DOHH2 (cell line): ENCODE results near the gene KRTAP5-7.
"Not testable (repeated sequence)": the region's sequence is repeated elsewhere in the genome, so short reads cannot be mapped to it uniquely, and the experiment has no call there.

ENCODE experiments used
- H3F3A ChIP-seq: fragments of 200-600 bp; sonication (generic), shearing (Covaris generic); 2 replicates; pipeline ENCODE4 v1.6.0; 2016; ENCODE audit warnings: antibody characterized with exemption, mild to moderate bottlenecking; ENCODE audit not compliant: control insufficient read depth, insufficient read depth
- H3K27ac ChIP-seq: fragments of 200-600 bp; sonication (generic); 2 replicates; pipeline ENCODE4 v1.5.1; 2014; ENCODE audit warnings: low read depth, mild to moderate bottlenecking, low read length, moderate library complexity
- H3K27me3 ChIP-seq: fragments of 200-600 bp; sonication (generic); 2 replicates; pipeline ENCODE4 v1.6.1; 2014; ENCODE audit warnings: mild to moderate bottlenecking, low read length, mixed read lengths; ENCODE audit not compliant: control insufficient read depth
- H3K36me3 ChIP-seq: fragments of 200-600 bp; sonication (generic); 2 replicates; pipeline ENCODE4 v1.6.1; 2014; ENCODE audit warnings: mild to moderate bottlenecking, low read length, moderate library complexity, mixed read lengths; ENCODE audit not compliant: control insufficient read depth
- H3K4me1 ChIP-seq: fragments of 200-600 bp; sonication (generic); 2 replicates; pipeline ENCODE4 v1.6.1; 2014; ENCODE audit warnings: mild to moderate bottlenecking, low read length, mixed read lengths; ENCODE audit not compliant: control insufficient read depth
- H3K4me2 ChIP-seq: fragments of 200-600 bp; sonication (generic); 2 replicates; pipeline ENCODE4 v1.6.0; 2014; ENCODE audit warnings: mild to moderate bottlenecking, low read length, moderate library complexity
- H3K4me3 ChIP-seq: fragments of 200-600 bp; sonication (generic); 2 replicates; pipeline ENCODE4 v1.5.1; 2014; ENCODE audit warnings: mild to moderate bottlenecking, low read length, mixed read lengths
- H3K79me2 ChIP-seq: fragments of 200-600 bp; sonication (generic); 2 replicates; pipeline ENCODE4 v1.6.1; 2014; ENCODE audit warnings: mild to moderate bottlenecking, low read length, mixed read lengths; ENCODE audit not compliant: control insufficient read depth
- H3K9me2 ChIP-seq: fragments of 200-600 bp; sonication (generic); replicated peaks from 2 replicates; pipeline ENCODE4 v1.6.1; 2014; ENCODE audit warnings: mild to moderate bottlenecking, low read length, mixed read lengths; ENCODE audit not compliant: control insufficient read depth
- H3K9me3 ChIP-seq: fragments of 200-600 bp; sonication (generic); 2 replicates; pipeline ENCODE4 v1.6.1; 2014; ENCODE audit warnings: antibody characterized with exemption, low read length, mixed read lengths; ENCODE audit not compliant: control insufficient read depth, insufficient read depth
- H4K20me1 ChIP-seq: fragments of 200-600 bp; sonication (generic); 2 replicates; pipeline ENCODE4 v1.6.0; 2014; ENCODE audit warnings: low read depth, mild to moderate bottlenecking, antibody characterized with exemption, low read length, moderate library complexity; ENCODE audit not compliant: control insufficient read depth, insufficient read depth
- EZH2phosphoT487 ChIP-seq: fragments of 200-600 bp; sonication (generic); IDR thresholded peaks from 2 replicates; pipeline ENCODE4 v1.6.1; 2017; ENCODE audit warnings: borderline replicate concordance, mild to moderate bottlenecking, antibody characterized with exemption, low read length, moderate library complexity, mixed read lengths
- TF ChIP-seq, protein P1 (sequence below): fragments of 200-600 bp; sonication (generic); IDR thresholded peaks from one replicate; pipeline ENCODE4 v1.5.1; 2014; ENCODE audit warnings: antibody characterized with exemption, mild to moderate bottlenecking, low read depth, low read length; ENCODE audit not compliant: poor library complexity, severe bottlenecking

Gene KRTAP5-7

DNA sequence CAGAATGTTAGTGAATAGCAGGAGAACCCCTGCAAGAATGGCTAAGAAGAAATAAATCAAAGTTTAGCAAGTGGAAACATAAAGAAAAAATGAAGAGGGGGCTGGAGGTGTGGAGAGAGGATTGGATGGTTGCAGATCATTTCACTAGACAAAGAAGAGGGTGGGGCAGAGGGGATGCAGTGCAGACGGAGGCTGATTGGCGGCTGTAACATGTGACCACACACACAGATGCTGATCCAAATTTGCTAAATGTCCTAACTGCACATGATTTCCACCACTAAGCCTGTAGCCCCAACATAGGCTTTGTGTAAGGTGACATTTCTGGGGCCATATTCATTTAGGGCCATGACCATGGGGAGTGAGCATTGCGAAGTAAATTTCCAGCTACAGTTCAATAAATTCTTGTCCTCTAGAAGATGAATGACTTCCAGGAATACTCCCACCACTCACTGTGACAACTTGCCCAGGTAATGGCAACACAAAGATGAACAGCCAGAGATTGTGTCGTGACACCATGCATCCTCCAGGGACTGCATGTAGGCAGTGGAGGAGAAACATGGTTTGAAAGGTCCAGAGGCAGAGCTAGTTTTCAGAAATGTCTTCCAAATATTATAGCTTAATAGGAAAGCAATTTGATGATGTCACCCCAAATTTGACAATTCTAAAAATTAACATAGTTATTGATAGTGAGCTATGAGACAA is 48.8 kb downstream of the KRTAP5-7 start:
- Histone ChIP-seq H3K4me2 (no peak overlapping the region), H4K20me1 (no peaks in the 10 kb centered on the region; the same call in 1 of the 2 replicates), H3K27ac (no peak overlapping the region), H3K36me3 (no peaks in the 10 kb centered on the region), H3F3A (no peaks in the 10 kb centered on the region), H3K9me2 (no peaks in the 10 kb centered on the region), H3K79me2 (no peaks in the 10 kb centered on the region), H3K4me3 (no peak overlapping the region), H3K4me1 (peaks cover 4% of the 10 kb centered on the region), H3K9me3 (no peaks in the 10 kb centered on the region), H3K27me3 (0 out of 2 replicates have a peak, but pooled peaks cover 7% of the 10 kb centered on the region)
- TF ChIP-seq, protein P1, sequence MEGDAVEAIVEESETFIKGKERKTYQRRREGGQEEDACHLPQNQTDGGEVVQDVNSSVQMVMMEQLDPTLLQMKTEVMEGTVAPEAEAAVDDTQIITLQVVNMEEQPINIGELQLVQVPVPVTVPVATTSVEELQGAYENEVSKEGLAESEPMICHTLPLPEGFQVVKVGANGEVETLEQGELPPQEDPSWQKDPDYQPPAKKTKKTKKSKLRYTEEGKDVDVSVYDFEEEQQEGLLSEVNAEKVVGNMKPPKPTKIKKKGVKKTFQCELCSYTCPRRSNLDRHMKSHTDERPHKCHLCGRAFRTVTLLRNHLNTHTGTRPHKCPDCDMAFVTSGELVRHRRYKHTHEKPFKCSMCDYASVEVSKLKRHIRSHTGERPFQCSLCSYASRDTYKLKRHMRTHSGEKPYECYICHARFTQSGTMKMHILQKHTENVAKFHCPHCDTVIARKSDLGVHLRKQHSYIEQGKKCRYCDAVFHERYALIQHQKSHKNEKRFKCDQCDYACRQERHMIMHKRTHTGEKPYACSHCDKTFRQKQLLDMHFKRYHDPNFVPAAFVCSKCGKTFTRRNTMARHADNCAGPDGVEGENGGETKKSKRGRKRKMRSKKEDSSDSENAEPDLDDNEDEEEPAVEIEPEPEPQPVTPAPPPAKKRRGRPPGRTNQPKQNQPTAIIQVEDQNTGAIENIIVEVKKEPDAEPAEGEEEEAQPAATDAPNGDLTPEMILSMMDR: no peak
- TF ChIP-seq EZH2phosphoT487: no peak

DNA sequence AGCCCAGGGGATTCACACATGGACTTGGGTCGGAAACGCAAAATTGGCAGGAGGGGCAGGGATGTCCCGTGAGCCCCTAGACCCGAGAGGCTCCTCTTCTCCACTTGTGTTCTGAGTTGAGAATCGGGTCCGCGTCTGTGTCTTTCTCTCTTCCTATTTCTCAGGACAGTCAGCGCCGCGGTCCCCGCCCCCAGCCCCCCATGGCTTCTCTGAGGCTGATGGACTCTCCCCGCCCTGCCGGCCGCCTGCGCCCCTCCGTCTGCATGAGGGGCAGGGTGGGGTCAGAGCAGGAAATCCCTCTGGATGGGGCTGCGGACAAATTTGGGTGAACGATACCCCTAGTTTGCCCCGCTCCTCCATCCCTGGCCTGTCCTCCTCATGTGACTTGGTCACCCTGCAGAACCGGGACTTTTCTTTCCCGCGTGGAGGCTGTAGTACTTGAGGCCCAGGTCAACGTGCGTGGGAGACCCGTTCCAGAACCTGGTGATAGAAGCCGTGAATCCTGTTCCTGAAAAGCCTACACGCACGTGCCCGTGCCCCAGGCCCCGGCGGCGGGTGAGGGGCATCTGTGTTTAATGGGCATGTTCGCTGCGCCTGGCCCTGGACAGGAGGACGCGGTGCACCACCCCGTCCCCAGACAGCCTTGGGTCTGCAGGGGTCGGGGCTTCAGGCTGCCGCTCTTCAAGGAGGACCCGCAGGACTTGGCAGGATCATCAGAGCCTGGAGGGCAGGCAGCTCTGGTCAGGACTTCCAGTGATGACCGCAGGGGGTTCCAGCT is 49.8 kb downstream of the KRTAP5-7 start:
- H3K9me3 ChIP-seq, H3K4me2 ChIP-seq, H3K4me1 ChIP-seq, H3F3A ChIP-seq, H3K79me2 ChIP-seq, H3K27me3 ChIP-seq, H4K20me1 ChIP-seq, H3K27ac ChIP-seq, H3K9me2 ChIP-seq, H3K4me3 ChIP-seq, H3K36me3 ChIP-seq: not testable (repeated sequence)

DNA sequence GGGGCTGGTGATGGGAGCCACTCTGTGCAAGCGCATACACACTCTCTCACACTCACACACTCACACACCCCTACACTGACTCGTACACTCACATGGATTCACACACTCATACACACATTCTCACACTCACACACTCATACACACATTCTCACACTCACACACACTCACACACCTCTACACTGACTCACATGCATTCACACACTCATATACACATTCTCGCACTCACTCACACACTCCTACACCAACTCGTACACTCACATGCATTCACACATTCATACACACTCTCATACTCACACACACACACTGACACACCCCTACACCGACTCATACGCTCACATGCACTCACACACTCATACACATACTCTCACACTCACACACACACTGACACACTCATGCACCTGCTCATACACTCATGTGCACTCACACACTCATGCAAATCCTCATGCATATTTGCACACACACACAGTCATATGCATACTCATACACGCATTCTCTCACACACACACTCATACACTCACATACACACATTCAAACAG is 50.5 kb downstream of the KRTAP5-7 start:
- no peaks in the 10 kb centered on the region for H3K9me3 ChIP-seq
- H3K4me1 ChIP-seq: peaks cover 4% of the 10 kb centered on the region
- 0 out of 2 replicates have a peak, but pooled peaks cover 7% of the 10 kb centered on the region for H3K27me3 ChIP-seq
- no peak overlapping the region for H3K4me3 ChIP-seq
- H3K4me2 ChIP-seq: no peak overlapping the region
- H4K20me1 ChIP-seq: no peaks in the 10 kb centered on the region; the same call in 1 of the 2 replicates
- H3K27ac ChIP-seq: no peak overlapping the region
- no peak for TF ChIP-seq EZH2phosphoT487
- TF ChIP-seq, protein P1: no peak
- H3K79me2 ChIP-seq: no peaks in the 10 kb centered on the region
- H3F3A ChIP-seq: no peaks in the 10 kb centered on the region
- H3K36me3 ChIP-seq: no peaks in the 10 kb centered on the region
- H3K9me2 ChIP-seq: no peaks in the 10 kb centered on the region
